GM21576 (cell line): ENCODE measurements around the gene ZNHIT2.

ENCODE experiments used
- ATAC-seq: cut with Tn5 transposase; IDR thresholded peaks from one replicate; pipeline ENCODE4 v1.9.1; 2021; ENCODE audit warnings: mild to moderate bottlenecking, moderate library complexity; ENCODE audit not compliant: unreplicated experiment

ZNHIT2 gene

GRCh38 chr11:65078786-65079342, 38.6 kb downstream of the ZNHIT2 start:
- ATAC-seq = no peak

DNA sequence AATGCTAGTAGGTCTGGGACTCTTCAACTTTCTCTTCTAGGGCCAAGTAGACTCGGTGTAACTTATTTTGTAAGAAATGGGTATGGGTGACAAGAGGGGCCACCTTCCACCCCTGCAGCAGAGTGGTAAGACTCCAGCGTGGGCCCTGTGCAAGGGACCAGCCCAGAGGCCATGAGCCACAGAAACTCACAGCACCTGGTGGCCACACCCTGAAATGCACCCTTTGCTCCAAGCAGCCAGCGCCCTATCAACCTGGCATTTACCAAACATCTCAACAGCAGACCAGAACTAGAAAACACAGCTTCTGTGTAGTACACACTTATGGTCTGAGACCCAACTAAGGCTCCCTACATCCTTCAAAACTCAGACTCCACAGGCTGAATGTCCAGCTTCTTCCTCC, 39.4 kb downstream of the ZNHIT2 start:
- ATAC-seq = no peak

DNA sequence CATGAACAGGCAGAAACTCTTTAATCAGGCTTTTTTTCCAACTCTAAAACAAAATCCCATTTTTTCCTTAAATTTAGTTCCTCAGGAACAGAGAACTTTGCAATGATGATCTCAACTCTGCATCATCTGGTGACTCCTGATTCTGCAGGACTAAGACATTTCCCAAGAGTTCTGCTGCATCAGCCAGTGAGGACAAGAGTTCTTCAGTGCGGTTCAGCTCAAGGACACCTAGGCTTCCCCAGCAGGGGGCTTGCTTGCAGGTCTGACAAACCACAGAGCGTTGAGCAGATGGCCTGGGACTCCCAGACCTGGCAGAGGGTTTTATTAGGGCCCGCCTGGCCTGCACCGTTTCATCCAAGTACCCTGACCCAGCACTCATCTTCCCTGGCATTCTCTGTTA, 40.0 kb downstream of the ZNHIT2 start:
- no peak for ATAC-seq

GRCh38 chr11:65072631-65072966, 44.9 kb downstream of the ZNHIT2 start:
- no peak for ATAC-seq

DNA sequence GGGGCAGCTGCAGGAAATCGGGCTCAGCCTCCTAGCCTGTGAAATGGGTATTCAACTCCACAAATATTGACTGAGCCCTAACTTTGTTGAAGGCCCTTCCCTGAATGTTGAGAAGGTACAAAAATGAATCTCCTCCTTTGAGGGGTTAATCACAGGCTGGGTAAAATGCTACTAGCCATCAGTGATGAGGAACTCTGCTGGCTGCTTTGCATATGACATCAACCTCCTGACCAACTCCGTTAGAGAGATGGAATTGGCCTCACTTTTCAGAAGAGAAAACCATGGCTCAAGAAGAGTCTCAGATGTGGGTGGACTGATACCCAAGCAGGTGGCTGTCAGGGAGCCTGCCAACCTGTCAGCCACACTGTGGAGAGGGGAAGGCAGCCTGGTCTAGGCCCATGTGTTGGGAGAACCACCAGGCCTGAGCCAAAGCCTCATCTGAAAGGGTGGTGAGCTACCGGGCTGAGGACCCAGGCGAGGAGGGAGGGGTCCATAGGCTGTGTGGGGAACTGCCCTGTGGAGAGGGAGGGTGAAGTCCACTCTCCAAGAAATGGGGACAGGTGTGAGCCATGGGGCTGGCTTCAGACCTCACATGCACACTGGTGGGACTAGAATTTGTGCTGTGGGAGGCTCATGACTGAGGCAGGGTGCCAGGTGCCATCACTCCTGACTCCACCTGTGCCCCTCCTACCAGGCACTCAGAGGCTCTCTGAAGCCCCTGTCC, 45.4 kb downstream of the ZNHIT2 start:
- ATAC-seq = no peak

DNA sequence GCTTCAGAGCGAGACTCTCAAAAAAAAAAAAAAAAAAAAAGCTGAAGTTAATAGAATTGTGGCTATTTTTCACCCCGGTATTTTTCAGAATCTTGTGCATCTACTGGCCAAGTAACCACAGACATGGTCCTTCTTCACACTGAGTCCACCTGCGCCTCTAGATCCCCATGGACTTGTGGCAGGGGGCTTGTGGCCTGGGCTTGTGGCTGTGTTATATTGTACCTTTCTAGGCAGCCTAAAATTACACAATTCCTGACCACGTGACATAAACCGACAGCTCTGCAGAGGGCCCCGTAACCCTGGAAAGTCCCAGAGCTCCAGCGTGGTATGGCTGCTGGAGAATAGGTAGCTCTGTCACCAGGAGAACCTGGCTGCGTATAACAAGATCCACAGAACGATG, 48.3 kb downstream of the ZNHIT2 start:
- ATAC-seq = no peak

GRCh38 chr11:65067446-65067845, 50.1 kb downstream of the ZNHIT2 start:
- no peak for ATAC-seq

DNA sequence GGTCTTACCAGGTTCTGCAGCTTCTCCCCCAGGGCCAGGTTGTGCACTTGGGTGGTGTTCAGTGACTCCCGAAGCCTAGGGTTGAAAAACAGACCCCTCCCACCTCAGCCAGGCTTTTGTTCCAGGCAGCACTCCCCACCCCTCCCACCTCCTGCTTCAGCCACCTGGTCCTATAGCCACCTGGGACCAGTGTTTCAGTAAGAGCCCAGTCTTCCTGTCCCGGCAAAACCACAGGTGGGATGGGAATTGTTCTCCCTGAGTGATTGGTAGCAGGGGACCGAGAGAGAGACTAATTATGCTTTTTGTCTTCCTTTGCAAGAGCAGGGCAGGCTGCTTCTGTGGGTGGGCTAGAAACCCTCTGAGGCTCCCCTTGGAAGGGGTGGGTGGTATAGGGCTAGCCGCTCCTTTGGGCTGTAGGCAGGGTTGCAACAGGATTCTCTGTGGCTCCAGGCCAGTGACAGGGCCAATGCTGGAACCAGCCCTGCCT, 50.7 kb downstream of the ZNHIT2 start:
- no peak for ATAC-seq
